Measurements from ENCODE around the gene LBHD2. TPM values are rescaled to one million over a fixed set of nuclear protein-coding genes. Genes with fewer than 3 reads are reported as not detected.

Gene LBHD2
- polyA plus RNA-seq, 1 experiment, result not detected

GRCh38 chr14:103093856-103094405 is 9.9 kb downstream of the LBHD2 start:
- CTCF ChIA-PET, result interaction anchor here (3.6 kb wide), 1 partner anchor 11 kb away, joined by 52 read pairs; no protein-coding TSS in a partner anchor
- Histone ChIP-seq H3K27me3 (ENCODE audit: control insufficient read depth, insufficient read depth, low read length) (peaks cover 8% of the 10 kb centered on the region), H3K4me3 (ENCODE audit: low read depth, low read length) (no peak overlapping the region), H3K36me3 (ENCODE audit: control insufficient read depth, insufficient read depth, low read length) (no peaks in the 10 kb centered on the region)
- no peak for TF ChIP-seq CTCF (IDR thresholded peaks at IDR 0.05; ENCODE audit: insufficient read depth, low read depth, low read length)
- no peak for DNase-seq (ENCODE audit: low read depth)
- POLR2A ChIA-PET, result no interaction called here

- H3K4me3 ChIP-seq (ENCODE audit: low read depth, low read length), result no peak within 1 kb of the TSS
- DNase-seq (ENCODE audit: low read depth), result no peak
- no peak for TF ChIP-seq CTCF (IDR thresholded peaks at IDR 0.05; ENCODE audit: insufficient read depth, low read depth, low read length)
- ChIA-PET POLR2A (no interaction called here), CTCF (interaction anchor here (3.6 kb wide), 1 partner anchor 11 kb away, joined by 52 read pairs; no protein-coding TSS in a partner anchor)
- no peaks in the 10 kb centered on the region for H3K36me3 ChIP-seq (ENCODE audit: control insufficient read depth, insufficient read depth, low read length)
- H3K27me3 ChIP-seq (ENCODE audit: control insufficient read depth, insufficient read depth, low read length), result peaks cover 8% of the 10 kb centered on the region
These were observed 10.6 kb downstream of the LBHD2 start, which contains the start of gene EXOC3L4 for GRCh38 chr14:103094406-103095209. EXOC3L4 (plus strand) TSS chr14:103094725; CDS start chr14:103100220, 5,495 bp downstream.

GRCh38 chr14:103095210-103095778 is 11.3 kb downstream of the LBHD2 start:
- ChIA-PET POLR2A (no interaction called here), CTCF (interaction anchor here (1.1 to 3.6 kb wide), 3 partner anchors 8 to 10 kb away, joined by 4 to 52 read pairs (median 5); no protein-coding TSS in a partner anchor)
- Histone ChIP-seq H3K27me3 (ENCODE audit: control insufficient read depth, insufficient read depth, low read length) (peaks cover 8% of the 10 kb centered on the region), H3K36me3 (ENCODE audit: control insufficient read depth, insufficient read depth, low read length) (no peaks in the 10 kb centered on the region), H3K4me3 (ENCODE audit: low read depth, low read length) (no peak overlapping the region)
- no peak for DNase-seq (ENCODE audit: low read depth)
- no peak for TF ChIP-seq CTCF (IDR thresholded peaks at IDR 0.05; ENCODE audit: insufficient read depth, low read depth, low read length)

GRCh38 chr14:103096387-103096786 is 12.4 kb downstream of the LBHD2 start:
- no peak for TF ChIP-seq CTCF (IDR thresholded peaks at IDR 0.05; ENCODE audit: insufficient read depth, low read depth, low read length)
- Histone ChIP-seq H3K36me3 (ENCODE audit: control insufficient read depth, insufficient read depth, low read length) (no peaks in the 10 kb centered on the region), H3K27me3 (ENCODE audit: control insufficient read depth, insufficient read depth, low read length) (peaks cover 9% of the 10 kb centered on the region), H3K4me3 (ENCODE audit: low read depth, low read length) (no peak overlapping the region)
- ChIA-PET CTCF (interaction anchor here (0.9 to 3.6 kb wide), 6 partner anchors 9 to 196 kb away, joined by 3 to 52 read pairs (median 4); no protein-coding TSS in a partner anchor), POLR2A (interaction anchor here (0.6 kb wide), 1 partner anchor 80 kb away, joined by 6 read pairs; no protein-coding TSS in a partner anchor)
- DNase-seq (ENCODE audit: low read depth), result no peak
